ENCODE results near the gene TNNT3. TPM values are rescaled to one million over a fixed set of nuclear protein-coding genes. Genes with fewer than 3 reads are reported as not detected.

TNNT3 gene
- total RNA-seq, 2 experiments from 2014 or later: 4.7 to 6.2 TPM

DNA sequence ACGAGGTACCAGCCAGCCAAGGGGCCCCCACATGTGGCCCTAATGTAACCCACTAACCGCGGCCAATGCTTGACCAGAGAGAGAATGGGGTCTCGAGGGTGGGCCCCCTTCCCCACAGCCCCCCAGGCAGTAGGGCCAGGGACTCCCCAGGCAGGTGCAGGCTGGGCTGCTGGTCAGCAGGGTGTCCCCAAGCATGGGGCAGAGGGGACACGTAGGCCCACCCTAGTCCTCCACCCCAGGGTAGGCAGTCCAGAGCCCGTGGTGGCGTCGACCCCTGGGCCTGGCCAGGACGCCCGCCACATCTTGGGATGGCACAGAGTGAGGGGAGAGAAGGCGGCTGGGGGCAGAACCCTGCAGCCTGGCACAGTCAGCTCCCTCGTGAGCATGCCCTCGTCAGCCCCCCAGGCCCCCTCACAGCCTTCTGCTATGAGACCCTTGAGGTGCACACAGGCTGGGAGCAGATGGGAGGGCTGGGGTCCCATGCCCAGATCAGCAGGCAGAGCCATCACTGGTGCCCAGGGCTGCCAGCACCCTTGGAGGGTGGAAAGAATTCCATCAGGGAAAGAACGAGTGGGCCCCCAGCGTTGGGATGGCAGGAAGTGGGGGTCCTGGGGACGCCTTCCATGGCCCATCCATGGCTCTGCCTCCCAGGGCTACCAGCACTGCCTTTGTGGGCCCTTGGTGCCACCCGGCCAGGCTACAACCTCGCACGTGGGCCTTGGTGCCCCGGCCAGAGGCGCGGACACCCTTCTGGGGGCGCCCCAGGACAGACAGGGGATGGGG lies 6.1 kb downstream of the TNNT3 start:
- CTCF ChIA-PET (ENCODE audit: unreplicated experiment): no interaction called here
- DNase-seq (ENCODE audit: low spot score): no peak
- H3K79me2 ChIP-seq (ENCODE audit: insufficient read depth, low read depth, low read length): no peaks in the 10 kb centered on the region

DNA sequence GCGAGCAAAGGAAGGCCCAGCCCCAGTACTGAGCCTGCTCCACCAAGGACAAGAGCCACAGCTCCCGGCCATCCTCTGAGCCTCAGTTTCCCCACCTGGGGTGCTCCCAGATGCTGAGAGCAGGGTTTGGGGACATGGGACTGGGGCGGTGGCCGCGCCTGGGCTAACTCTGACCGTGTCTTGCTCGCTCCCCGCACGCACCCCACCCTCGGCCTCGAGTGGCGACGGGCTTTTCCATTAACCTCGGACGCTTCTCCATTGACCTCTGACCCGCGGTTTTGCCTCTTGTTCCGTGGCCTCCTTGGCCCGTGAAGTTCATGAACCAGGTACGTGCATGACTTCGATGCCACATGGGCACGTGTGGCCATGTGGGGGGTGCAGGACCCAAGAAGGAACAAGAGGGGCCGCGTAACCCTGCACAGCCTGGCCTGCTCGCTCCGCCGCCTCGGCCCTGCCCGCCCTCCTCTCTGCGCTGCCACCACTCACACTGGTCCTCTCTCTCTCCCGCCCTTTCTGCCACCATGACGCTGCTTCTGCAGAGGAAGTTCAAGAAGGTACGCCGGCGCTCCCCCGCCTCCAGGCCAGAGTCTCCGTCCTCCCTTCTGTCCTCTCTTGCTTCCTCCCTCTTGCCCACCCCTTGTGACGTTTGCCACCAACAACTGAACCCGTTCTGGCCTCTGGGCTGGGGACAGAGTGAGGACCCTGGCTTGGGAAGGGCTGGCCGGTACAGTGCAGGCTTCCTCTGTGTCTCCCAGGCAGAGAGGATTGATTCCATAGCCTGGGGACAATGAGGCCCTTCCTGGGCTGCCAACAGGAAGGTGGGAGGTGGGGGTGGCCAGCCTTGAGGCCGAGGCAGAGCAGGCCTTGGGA lies 6.9 kb downstream of the TNNT3 start:
- intact Hi-C loops (cut with micrococcal nuclease; ENCODE audit: unreplicated experiment): loop anchor here (10.0 kb wide), 1 partner anchor 232 kb away; the partner anchor contains the start of gene KRTAP5-6
- Histone ChIP-seq H3K27ac (ENCODE audit: low read depth, low read length, poor library complexity, severe bottlenecking) (no peak overlapping the region), H3K36me3 (ENCODE audit: insufficient read depth, low read length) (no peaks in the 10 kb centered on the region), H2AFZ (ENCODE audit: low read length) (no peak overlapping the region), H3K4me2 (ENCODE audit: low read length) (no peak overlapping the region), H3K9me2 (ENCODE audit: insufficient read depth, low read length) (no peaks in the 10 kb centered on the region), H3K9me3 (ENCODE audit: low read length) (no peaks in the 10 kb centered on the region), H3K4me3 (ENCODE audit: low read depth, low read length, poor library complexity, severe bottlenecking) (no peak overlapping the region), H4K20me1 (ENCODE audit: insufficient read depth, low read length) (no peaks in the 10 kb centered on the region), H3K4me1 (ENCODE audit: insufficient read depth, low read length, poor library complexity, severe bottlenecking) (no peaks in the 10 kb centered on the region), H3K79me2 (ENCODE audit: insufficient read depth, low read depth, low read length) (no peaks in the 10 kb centered on the region)
- no peak for DNase-seq (ENCODE audit: low spot score)
- ChIA-PET POLR2A (no interaction called here), CTCF (ENCODE audit: unreplicated experiment) (interaction anchor here (0.8 kb wide), 1 partner anchor 70 kb away, joined by 3 read pairs; no protein-coding TSS in a partner anchor)
- TF ChIP-seq, protein P1, sequence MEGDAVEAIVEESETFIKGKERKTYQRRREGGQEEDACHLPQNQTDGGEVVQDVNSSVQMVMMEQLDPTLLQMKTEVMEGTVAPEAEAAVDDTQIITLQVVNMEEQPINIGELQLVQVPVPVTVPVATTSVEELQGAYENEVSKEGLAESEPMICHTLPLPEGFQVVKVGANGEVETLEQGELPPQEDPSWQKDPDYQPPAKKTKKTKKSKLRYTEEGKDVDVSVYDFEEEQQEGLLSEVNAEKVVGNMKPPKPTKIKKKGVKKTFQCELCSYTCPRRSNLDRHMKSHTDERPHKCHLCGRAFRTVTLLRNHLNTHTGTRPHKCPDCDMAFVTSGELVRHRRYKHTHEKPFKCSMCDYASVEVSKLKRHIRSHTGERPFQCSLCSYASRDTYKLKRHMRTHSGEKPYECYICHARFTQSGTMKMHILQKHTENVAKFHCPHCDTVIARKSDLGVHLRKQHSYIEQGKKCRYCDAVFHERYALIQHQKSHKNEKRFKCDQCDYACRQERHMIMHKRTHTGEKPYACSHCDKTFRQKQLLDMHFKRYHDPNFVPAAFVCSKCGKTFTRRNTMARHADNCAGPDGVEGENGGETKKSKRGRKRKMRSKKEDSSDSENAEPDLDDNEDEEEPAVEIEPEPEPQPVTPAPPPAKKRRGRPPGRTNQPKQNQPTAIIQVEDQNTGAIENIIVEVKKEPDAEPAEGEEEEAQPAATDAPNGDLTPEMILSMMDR (conservative IDR thresholded peaks at IDR 0.05; ENCODE audit: low read length): no peak
- TF ChIP-seq EZH2phosphoT487 (IDR thresholded peaks at IDR 0.05; ENCODE audit: borderline replicate concordance, low read depth, low read length): no peak
- no TSS peak for BruUV-seq (replicated peaks)

More for the DNA sequence above, 6.1 kb downstream of the TNNT3 start:
- intact Hi-C loops (cut with micrococcal nuclease; ENCODE audit: unreplicated experiment): loop anchor here (10.0 kb wide), 1 partner anchor 231 kb away; the partner anchor contains the start of gene KRTAP5-6
- BruUV-seq (replicated peaks): no TSS peak
- no peaks in the 10 kb centered on the region for H3K36me3 ChIP-seq (ENCODE audit: insufficient read depth, low read length)
- no peaks in the 10 kb centered on the region for H3K9me3 ChIP-seq (ENCODE audit: low read length)
- no peak overlapping the region for H3K4me2 ChIP-seq (ENCODE audit: low read length)
- H4K20me1 ChIP-seq (ENCODE audit: insufficient read depth, low read length): no peaks in the 10 kb centered on the region
- no peak overlapping the region for H3K4me3 ChIP-seq (ENCODE audit: low read depth, low read length, poor library complexity, severe bottlenecking)
- H2AFZ ChIP-seq (ENCODE audit: low read length): no peak overlapping the region
- H3K27ac ChIP-seq (ENCODE audit: low read depth, low read length, poor library complexity, severe bottlenecking): no peak overlapping the region
- POLR2A ChIA-PET: no interaction called here
- H3K4me1 ChIP-seq (ENCODE audit: insufficient read depth, low read length, poor library complexity, severe bottlenecking): no peaks in the 10 kb centered on the region
- no peaks in the 10 kb centered on the region for H3K9me2 ChIP-seq (ENCODE audit: insufficient read depth, low read length)
- TF ChIP-seq EZH2phosphoT487 (IDR thresholded peaks at IDR 0.05; ENCODE audit: borderline replicate concordance, low read depth, low read length): no peak
- TF ChIP-seq, protein P1 (conservative IDR thresholded peaks at IDR 0.05; ENCODE audit: low read length): no peak
